Lung microvascular endothelial cell (primary cell): Measurements from ENCODE around the gene RPL39L. TPM values are rescaled to one million over a fixed set of nuclear protein-coding genes. Genes with fewer than 3 reads are reported as not detected.

Experiments
- total RNA-seq: library from RNA; depleted of rRNA; stranded (reverse); fragments of >200 nt; gene quantifications from 2 replicates; pipeline ENCODE4 v1.2.1, GENCODE V29; 2014

The RPL39L gene
- total RNA-seq, 1 donor from 2014 or later = 15.7 TPM

Other genes starting within 250 kb of the RPL39L start
- gene ST6GAL1, start 209.0 kb downstream of the RPL39L start, total RNA-seq = 44.9 and 61.1 TPM in 2 replicates
- gene RTP1, start 58.0 kb upstream of the RPL39L start, total RNA-seq = not detected in 2 replicates
- 0.40 and 1.7 TPM in 2 replicates for gene MASP1, start 152.2 kb upstream of the RPL39L start, total RNA-seq
- gene RTP4, start 228.9 kb upstream of the RPL39L start, total RNA-seq = 1.1 and 2.8 TPM in 2 replicates